ENCODE measurements around the gene RGL4.
A peak's percentile ranks its signal among the peaks of the same experiment; 100 is the strongest.
"Not testable (repeated sequence)": the region's sequence is repeated elsewhere in the genome, so short reads cannot be mapped to it uniquely, and the experiment has no call there.

Gene RGL4

DNA sequence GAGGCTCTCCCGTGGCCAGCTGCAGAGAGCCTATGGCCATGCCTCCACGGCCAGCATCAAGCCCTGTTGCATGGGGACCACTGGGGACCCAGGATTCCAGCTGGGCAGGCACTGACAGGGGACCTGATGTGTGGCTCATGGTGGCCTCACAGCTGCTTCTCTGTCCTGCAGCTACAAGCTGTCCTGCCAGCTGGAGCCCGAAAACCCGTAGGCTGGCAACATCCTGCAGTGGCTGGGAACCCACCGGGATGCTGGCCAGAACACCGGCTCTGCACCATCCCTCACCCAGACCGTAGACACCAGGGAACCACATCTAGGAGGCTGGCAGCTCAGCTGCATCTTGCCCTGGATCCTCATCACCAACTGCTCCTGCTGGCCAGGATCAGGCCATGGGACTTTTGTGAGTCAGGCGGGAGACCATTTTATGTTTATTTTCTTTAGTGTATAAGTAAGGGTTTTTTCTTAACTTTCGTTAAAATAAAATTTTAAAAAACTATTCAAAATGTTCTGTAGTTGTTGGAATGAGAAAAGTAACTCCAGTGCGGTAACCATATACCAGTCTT lies 7.9 kb downstream of the RGL4 start:
- no peak for DNase-seq (ENCODE audit: low spot score)

DNA sequence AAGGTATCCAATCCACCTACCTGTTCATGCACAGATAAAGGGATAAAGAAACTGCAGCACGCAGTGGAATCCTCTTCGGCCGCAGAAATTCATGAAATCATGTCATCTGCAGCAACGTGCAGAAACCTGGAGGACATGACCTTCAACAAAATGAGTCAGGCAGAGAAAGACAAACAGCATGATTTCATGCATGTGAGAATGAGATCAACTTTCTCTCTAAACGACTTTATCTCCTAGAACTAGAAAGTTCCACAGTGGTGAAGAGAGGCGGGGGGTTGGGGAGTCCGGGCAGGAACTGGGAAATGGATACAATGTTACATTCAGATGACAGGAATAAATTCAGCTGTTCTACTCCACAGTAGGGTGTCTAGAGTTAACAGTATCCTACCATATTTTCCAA lies 9.9 kb downstream of the RGL4 start:
- DNase-seq (ENCODE audit: low spot score): no peak

DNA sequence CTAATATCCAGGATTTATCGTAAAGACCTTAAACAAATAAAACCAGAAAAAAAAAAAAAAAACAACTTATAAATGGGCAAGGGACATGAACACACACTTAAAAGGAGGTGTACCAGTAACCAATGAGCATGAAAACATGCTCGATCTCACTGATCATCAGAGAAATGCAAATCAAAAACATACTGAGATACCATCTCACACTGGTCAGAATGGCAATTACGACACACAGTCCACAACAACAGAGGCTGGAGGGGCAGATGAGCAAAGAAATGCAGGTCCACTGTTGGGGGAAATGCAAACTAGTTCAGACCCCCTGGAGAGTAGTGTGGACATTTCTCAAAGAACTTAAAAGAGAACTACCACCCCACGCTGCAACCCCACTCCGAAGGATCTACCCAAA lies 13.2 kb downstream of the RGL4 start:
- no peak for DNase-seq (ENCODE audit: low spot score)

DNA sequence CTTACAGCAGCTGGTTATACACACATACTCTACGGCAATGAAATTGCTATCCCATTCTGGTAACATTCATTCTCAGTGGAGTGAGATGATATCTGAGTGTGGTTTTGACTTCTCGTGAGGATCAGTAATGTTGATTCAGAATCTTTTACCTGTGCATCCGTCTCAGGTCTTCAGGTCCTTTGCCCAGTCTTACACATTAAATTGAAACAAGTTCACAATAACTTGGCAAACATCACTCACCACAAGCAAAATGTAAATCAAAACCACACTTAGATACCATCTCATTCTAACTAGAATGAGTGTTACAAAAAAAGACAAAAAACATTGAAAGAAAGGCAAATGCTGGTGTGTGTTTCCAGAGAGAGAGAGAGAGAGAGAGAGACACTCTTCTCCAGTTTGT lies 14.0 kb downstream of the RGL4 start:
- DNase-seq (ENCODE audit: low spot score): no peak

DNA sequence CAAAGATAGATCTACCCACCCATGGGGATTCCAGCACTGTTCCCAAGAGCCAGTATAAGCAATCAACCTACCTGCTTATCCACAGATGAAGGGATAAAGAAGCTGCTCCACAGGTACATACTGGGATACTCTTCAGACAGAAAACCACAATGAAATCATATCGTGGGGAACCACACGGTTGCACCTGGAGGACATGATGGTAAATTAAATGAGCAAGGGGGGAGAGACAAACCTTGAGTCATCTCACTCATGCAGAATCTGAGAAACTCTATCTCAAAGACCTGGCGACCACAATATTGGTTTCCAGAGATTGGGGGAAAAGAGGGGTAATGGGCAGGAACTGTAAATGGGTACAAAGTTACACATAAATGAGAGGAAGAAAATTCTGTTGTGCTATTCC lies 14.5 kb downstream of the RGL4 start:
- DNase-seq (ENCODE audit: low spot score): no peak

DNA sequence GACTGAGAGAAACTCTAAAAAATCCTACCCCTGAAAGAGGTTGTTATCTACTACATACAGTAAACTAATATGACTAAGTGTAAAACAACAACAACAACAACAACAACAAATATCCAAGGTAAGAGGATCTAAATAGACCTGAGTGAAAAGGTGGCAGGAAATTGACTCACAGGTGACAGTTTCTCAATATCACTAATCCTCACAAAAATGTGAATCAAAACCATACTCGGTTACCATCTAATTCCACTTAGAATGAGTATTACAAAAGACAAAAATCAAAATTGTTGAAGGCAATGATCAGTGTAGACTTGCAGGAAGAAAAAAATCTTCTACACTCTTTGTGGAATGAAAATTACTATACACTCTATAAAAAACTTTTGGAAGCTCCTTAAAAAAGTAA lies 17.5 kb downstream of the RGL4 start:
- DNase-seq (ENCODE audit: low spot score): no peak

DNA sequence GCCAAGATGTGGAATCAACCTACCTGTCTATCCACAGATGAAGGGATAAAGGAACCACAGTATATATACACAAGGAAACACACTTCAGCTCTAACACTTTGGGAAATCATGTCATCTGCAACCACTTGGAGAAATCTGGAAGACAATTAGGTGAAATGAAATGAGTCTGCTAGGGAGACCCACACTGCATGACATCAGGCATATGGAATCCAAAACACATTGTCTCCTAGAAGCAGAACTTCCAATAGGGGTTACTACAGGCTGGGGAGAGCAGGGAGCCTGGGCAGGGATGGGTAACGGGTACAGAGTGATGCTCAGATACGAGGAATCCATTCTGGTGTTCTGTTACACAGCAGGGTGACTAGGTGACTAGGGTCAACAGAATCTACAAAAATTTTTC lies 18.3 kb downstream of the RGL4 start:
- no peak for DNase-seq (ENCODE audit: low spot score)

DNA sequence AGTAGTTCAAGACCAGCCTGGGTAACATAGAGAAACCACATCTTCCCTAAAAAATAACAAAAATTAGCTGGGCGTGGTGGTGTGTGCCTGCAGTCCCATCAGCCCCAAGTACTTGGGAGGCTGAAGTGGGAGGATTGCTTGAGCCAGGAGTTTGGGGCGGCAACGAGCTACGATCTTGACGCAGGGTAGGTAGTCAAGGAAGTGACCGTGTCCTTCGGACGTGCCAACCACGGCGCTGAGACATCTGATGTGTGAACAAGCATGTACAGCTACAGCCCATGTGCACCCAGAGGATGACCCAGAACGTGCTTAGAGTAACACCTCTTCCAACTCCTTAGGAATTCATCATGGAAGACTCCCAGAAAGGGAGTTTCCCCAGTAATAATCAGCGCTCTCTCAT lies 21.4 kb downstream of the RGL4 start:
- DNase-seq (ENCODE audit: low spot score): no peak

DNA sequence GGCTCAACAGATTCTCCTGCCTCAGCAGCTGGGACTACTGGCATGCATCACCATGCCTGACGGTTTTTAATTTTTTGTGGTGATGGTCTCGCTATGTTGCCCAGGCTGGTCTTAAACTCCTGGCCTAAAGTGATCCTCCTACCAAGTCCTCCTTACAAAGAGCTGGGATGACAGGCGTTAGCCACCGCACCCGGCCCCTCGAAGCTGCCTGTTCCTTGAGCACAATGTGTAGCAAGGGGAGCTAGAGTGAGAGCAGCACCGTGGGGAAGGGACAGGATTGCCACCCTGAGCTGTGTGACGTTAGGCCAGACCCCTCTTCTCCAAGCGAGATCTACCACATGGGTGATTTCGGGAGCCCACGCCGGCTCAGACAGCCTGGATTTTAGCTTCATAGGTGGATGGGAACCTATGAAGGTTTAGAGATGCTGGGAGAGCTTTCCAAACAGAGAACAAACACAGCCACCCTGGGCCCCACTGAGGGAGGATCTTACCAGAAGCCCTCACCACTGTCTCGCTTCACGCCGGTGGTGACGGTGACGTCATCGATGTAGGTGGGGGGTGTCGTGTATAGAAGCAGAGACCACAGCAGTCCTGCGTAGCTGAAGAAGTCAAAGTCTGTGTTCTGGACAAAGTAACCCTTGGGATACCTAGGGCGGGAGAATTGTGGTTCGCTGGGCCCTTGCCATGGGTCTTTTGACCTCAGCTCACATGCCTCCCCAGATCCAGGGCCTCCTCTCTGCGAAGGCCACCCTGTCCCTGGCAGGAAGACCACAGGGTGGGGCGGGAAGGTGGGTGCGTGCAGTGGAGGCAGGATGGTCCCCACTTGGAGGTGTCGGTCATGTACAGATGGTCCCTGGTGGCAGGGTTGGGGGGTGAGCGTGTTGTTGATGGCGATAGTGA lies 23.1 kb downstream of the RGL4 start:
- no peak for DNase-seq (ENCODE audit: low spot score)

DNA sequence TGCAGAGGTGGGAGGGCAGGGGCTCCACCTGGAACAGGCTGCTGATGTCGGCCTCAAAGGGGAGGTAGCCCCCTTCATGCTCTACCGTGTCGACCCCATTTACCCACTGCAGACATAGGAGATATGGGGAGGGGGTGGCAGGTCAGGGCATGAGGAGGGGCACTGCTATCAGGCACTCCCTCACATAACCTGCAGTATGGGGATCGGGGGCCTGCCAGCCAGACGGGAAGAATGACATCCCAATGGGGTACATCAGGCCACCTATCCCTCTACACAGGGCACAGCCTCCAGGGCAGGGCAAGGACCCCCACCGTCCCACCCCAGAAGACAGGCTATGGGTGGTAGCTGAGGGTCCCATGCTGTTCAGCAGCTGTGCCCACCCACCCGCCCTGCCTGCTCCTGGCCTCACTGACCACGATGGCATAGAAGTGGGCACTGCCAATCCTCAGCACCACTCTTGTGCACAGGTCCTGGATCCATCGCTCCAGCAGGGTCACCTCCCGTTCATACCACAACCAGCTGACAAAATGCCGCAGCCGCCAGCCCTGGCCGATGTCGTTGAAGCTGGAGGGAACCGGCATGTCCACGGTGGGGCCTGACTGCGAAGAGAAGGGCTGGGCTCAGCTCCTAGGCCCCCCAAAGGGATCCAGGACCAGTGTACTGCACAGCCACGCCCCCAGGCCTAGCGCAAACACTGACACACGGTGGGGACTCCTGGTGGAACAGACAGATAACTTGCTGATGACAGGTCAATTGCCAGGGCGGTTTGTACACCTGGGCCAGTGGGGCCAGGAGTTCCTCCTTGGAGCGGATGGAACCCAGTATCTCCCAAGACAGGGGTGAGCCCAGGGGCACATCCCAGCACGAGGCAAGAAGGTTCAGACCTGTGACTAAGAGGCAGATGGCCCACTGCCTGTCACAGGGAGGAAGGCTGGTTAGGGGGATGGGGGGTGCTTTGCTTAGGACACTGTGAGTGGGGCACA lies 24.1 kb downstream of the RGL4 start:
- no peak for DNase-seq (ENCODE audit: low spot score)

DNA sequence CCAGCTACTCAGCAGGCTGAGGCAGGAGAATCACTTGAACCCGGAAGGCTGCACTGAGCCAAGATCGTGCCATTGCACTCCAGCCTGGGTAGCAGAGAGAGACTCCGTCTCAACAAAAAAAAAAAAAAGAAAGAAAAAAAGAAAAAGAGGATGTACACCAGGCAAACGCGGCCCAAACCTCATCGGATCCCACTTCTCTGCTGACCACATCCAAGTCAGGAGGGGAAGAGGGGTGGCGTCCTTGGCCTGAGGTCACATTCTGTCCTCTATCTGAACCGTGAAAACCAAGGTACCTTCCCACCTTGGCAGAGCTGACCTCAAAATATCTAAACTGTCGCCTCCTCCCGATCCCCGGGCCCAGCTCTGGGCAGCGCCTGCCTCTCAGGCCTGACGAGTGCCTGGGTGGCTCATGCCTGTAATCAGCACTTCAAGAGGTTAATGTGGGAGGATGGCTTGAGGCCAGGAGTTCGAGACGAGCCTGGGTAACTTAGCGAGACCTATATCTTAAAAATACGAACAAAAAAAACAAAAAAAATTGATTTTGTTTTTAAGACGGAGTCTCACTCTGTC lies 25.1 kb downstream of the RGL4 start:
- DNase-seq (ENCODE audit: low spot score): no peak

DNA sequence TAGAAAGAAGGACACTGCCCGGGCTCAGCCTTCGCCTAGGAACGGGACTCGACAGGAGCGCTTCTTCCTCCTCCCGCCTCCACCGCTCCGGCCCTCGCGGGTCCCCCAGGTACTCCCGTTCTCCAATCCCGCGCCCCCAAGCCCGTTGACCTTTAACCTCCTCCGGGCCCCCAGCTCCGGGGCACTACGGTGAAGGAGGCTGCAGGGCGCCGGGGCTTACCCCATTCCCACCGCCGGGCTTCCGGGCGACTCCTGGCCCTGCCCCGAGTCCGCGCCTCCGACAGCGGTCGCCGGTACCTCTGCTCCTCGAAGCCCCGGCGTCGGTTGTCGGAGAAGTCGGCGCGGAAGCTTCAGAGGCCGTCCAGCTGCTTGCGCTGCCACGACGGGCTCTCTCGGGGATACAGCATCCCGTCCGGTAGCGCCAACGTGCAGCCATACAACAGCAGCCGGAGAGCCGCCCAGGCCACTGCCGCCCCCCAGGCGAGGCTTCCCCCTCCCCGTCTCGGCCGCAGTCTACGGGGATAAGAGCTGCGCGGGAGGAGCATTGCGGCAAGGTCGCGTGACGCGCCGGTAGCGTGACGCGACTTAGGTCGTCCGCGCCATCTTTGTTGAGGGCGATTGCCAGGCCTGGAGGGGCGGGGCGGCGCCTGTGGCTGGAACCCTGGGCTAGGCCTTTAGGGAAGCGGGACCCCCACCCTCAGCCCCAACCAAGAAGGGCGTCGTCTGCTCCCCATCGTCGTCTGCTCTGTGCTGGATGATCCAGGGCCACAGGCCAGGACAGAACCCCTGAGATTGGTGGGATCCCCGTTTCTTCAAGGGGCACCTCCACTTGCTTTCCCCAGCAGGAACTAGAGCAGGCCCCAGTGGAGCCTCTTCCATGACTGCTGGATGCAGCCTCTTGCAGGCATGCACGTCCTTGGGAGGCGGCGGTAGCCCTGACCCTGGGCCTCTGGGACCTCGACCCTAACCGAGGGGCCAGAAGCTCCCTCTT lies 26.3 kb downstream of the RGL4 start:
- DNase-seq (ENCODE audit: low spot score): peak; percentile 85

DNA sequence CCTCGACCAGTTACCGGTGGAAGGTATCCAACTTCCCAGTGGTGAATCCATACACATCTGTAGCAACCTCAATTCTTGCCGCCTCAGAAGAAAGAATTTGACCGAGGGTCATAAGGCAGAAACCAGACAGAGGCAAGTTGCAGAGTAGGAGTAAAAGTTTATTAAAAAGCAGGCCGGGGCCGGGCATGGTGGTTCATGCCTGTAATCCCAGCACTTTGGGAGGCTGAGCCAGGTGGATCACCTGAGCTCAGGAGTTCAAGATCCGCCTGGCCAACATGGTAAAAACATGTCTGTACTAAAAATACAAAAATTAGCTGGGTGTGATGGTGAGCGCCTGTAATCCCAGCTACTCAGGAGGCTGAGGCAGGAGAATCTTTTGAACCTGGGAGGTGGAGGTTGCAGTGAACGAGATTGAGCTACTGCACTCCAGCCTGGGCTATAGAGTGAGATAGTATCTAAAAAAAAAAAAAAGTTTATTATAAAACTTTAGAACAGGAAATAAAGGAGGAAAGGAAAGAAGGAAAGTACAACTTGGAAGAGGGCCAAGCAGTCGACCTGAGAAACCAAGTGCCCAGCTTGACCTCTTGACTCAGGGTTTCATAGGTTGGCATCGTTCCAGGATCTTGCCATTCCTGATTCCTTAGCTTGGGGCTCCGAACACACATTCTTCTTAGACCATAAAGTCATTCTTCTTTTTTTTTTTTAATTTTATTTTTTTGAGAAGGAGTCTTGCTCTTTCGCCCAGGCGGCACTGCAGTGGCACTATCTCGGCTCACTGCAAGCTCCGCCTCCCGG lies 27.8 kb downstream of the RGL4 start:
- no peak for DNase-seq (ENCODE audit: low spot score)

DNA sequence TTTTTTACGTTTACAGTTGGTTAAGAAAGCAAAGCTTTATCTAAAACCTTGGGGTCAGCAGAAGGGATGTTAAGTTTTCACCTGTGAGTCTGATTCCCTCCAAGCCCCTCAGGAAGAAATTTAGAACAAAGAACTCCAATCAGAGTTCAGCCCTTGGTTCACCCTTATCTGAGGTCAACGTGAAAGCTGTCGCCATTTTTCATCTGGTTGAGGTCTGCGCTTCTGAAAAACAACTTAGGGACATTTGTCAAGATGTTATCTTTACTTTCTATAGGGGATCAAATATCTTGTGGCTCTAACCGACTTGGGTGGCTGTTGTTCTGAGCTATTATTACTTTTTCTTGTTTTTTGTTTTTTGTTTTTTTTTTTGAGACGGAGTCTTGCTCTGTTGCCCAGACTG lies 30.0 kb downstream of the RGL4 start:
- DNase-seq (ENCODE audit: low spot score): no peak

DNA sequence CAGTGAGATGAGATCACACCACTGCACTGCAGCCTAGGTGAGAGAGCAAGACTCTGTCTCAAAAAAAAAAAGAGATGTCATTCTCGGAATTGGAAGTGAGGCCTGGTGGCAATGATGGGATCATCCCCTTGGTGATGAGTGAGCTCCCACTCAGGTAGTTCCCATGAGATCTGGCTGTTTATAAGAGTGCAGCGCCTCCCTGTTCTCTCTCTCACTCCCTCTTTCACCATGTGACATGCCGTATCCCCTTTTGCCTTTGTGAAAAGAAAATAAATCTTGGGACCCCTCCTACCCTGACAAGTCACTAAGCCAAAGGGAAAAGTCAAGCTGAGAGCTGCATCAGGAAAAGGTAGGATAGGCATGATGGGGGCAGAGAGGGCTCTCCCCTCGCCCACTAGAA lies 31.3 kb downstream of the RGL4 start:
- no peak for DNase-seq (ENCODE audit: low spot score)

DNA sequence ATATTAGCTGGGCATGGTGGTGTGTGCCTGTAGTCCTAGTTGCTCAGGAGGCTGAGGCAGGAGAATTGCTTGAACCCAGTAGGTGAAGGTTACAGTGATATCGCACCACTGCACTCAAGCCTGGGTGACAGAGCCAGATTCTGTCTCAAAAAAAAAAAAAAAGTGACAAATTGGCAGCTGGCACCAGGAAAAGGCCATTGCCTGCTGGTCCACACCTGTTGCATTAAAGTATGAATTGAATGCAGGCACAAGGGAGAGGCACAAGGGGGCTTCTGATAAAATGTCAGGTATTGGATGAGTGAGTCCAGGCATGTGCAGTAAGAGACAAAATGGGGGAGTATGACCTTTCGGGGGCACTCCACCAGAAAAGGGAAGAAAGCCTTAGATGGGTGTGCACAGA lies 31.9 kb downstream of the RGL4 start:
- no peak for DNase-seq (ENCODE audit: low spot score)

DNA sequence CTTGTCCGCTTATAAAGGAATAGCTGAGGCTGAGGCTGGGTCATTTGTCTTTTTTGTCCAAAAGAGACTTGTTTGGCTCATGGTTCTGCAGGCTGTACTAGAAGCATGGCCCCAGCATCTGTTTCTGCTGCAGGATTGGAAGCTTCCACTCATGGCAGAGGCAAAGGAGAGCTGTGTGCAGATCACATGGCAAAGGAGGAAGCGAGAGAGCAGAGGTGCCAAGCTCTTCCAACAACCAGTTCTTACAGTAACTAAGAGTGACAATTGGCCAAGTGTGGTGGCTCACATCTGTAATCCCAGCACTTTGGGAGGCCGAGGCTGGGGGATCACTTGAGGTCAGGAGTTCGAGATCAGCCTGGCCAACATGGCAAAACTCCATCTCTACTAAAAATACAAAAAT lies 37.3 kb downstream of the RGL4 start:
- DNase-seq (ENCODE audit: low spot score): not testable (repeated sequence)

DNA sequence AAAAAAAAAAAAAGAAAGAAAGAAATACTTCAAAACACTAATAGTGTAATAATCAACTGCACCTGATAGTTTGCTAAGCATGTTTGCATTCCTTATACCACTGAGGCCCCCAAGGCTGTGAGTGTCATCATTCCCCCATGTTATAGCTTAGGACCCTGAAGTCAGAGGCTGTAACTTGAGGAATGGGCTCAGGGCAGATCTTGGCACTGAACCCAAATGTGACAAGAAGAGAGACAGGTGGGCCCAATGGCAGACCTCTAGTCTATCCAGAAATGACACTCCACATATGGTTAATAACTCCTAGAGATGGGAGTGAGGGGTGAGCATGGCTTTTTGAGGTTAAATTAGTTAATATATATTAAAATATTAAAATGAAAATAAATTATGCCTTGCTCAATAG lies 46.9 kb downstream of the RGL4 start:
- DNase-seq (ENCODE audit: low spot score): no peak

DNA sequence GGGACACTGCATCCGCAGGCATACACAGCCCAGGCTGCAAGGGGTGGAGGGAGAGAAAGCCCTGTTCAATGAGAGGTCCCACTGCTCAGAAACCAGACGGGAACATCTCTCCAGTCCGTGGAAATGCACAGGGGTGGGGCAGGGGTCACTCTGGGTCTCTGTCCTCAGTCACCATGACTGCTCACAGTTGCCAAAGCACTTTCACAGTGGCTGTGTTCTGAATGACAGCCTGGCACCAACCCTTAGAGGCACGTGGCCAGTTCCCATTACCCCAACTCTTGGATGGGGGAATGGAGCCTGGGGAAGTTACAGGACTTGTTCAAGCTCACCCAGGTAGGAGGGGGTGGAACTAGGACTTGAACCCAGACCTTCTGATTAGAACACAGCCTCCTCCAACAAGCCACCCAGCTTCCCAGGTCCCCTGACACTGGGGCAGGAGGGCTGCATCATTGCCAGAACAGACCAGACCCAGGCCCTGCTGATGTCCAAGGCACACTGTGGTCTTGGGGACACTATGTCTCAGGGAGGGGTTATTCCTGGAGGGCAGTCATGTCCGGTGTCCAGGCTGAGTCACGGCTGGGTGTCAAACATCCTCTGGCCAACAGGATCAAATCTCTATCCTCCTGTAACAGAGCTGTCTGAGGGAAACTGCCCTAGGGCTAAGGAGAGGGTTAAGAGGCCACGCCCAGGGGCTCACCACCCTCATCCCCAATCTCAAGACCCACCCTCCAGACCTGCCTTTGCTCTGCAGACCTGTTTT lies 51.9 kb downstream of the RGL4 start:
- no peak for DNase-seq (ENCODE audit: low spot score)

Data from globus pallidus (tissue), 1 donor.